Neural cell (in vitro differentiated cells): ENCODE data around the gene TTC31. TPM values are rescaled to one million over a fixed set of nuclear protein-coding genes. Genes with fewer than 3 reads are reported as not detected.
"Not testable (repeated sequence)": the region's sequence is repeated elsewhere in the genome, so short reads cannot be mapped to it uniquely, and the experiment has no call there.

Experiments
- H2AFZ ChIP-seq: fragments of 200-600, 300-800 bp; sonication (generic), shearing (Covaris generic); 2 replicates; pipeline ENCODE4 v1.6.0; 2014; ENCODE audit warnings: low read depth, mild to moderate bottlenecking, antibody characterized with exemption, low read length, moderate library complexity
- H3F3A ChIP-seq: fragments of 200-600 bp; shearing (Covaris generic); 2 replicates; pipeline ENCODE4 v1.6.1; 2016; ENCODE audit warnings: mild to moderate bottlenecking, moderate library complexity, mixed read lengths, antibody characterized with exemption, low read length; ENCODE audit not compliant: insufficient read depth, poor library complexity, severe bottlenecking
- H3K27ac ChIP-seq: fragments of 200-600, 300-800 bp; sonication (generic), shearing (Covaris generic); 2 replicates; pipeline ENCODE4 v1.5.1; 2014; ENCODE audit warnings: mild to moderate bottlenecking, low read length, moderate library complexity
- H3K27me3 ChIP-seq: fragments of 300-800, 200-600 bp; sonication (generic), shearing (Covaris generic); 2 replicates; pipeline ENCODE4 v1.6.0; 2014; ENCODE audit warnings: mild to moderate bottlenecking, low read depth, low read length, moderate library complexity; ENCODE audit not compliant: insufficient read depth
- H3K36me3 ChIP-seq: fragments of 300-800, 200-600 bp; sonication (generic), shearing (Covaris generic); 2 replicates; pipeline ENCODE4 v1.5.1; 2014; ENCODE audit warnings: mild to moderate bottlenecking, antibody characterized with exemption, low read length, moderate library complexity; ENCODE audit not compliant: insufficient read depth
- H3K4me2 ChIP-seq: fragments of 300-800, 200-600 bp; sonication (generic), shearing (Covaris generic); 2 replicates; pipeline ENCODE4 v1.6.0; 2014; ENCODE audit warnings: mild to moderate bottlenecking, low read length
- H3K4me3 ChIP-seq: fragments of 300-800, 200-600 bp; sonication (generic), shearing (Covaris generic); 2 replicates; pipeline ENCODE4 v1.5.1; 2014; ENCODE audit warnings: mild to moderate bottlenecking, low read length, moderate library complexity
- H3K79me2 ChIP-seq: fragments of 200-600 bp; shearing (Covaris generic); replicated peaks from 2 replicates; pipeline ENCODE4 v1.6.0; 2014; ENCODE audit warnings: mild to moderate bottlenecking, low read length, moderate library complexity; ENCODE audit not compliant: insufficient read depth
- H3K9ac ChIP-seq: fragments of 300-800, 200-600 bp; sonication (generic), shearing (Covaris generic); 2 replicates; pipeline ENCODE4 v1.6.1; 2016; ENCODE audit warnings: mild to moderate bottlenecking, low read length, mixed read lengths
- H3K9me2 ChIP-seq: fragments of 200-600 bp; shearing (Covaris generic); 2 replicates; pipeline ENCODE4 v1.6.1; 2016; ENCODE audit warnings: mild to moderate bottlenecking, low read length, mixed read lengths; ENCODE audit not compliant: insufficient read depth
- H3K9me3 ChIP-seq: fragments of 200-600, 300-800 bp; sonication (generic), shearing (Covaris generic); 2 replicates; pipeline ENCODE4 v1.6.1; 2016; ENCODE audit warnings: mild to moderate bottlenecking, mixed run types, low read length, moderate library complexity, mixed read lengths
- H4K20me1 ChIP-seq: fragments of 200-600 bp; shearing (Covaris generic); 2 replicates; pipeline ENCODE4 v1.6.1; 2016; ENCODE audit warnings: mild to moderate bottlenecking, mixed run types; ENCODE audit not compliant: insufficient read depth
- EP300 ChIP-seq: fragments of 450-650 bp; conservative IDR thresholded peaks from 2 replicates; pipeline ENCODE4 v1.6.1; 2014; ENCODE audit warnings: antibody characterized with exemption, mild to moderate bottlenecking, moderate library complexity; ENCODE audit not compliant: poor library complexity, severe bottlenecking
- EZH2 ChIP-seq: fragments of 200-600, 300-800 bp; shearing (Covaris generic), sonication (generic); IDR thresholded peaks from 2 replicates; pipeline ENCODE4 v1.6.1; 2014; ENCODE audit warnings: antibody characterized with exemption, low read length, borderline replicate concordance, mild to moderate bottlenecking; ENCODE audit not compliant: insufficient read depth, poor library complexity, severe bottlenecking
- MXI1 ChIP-seq: fragments of 450-650 bp; conservative IDR thresholded peaks from 2 replicates; pipeline ENCODE4 v1.6.1; 2014; ENCODE audit warnings: antibody characterized with exemption, mild to moderate bottlenecking; ENCODE audit not compliant: poor library complexity, severe bottlenecking
- POLR2AphosphoS5 ChIP-seq: IDR thresholded peaks from 2 replicates; pipeline ENCODE4 v1.6.1; 2012
- RAD21 ChIP-seq: fragments of 450-650 bp; conservative IDR thresholded peaks from 2 replicates; pipeline ENCODE4 v1.6.1; 2014; ENCODE audit warnings: antibody characterized with exemption, mild to moderate bottlenecking, moderate library complexity
- SMC3 ChIP-seq: fragments of 450-650 bp; conservative IDR thresholded peaks from 2 replicates; pipeline ENCODE4 v1.6.1; 2014; ENCODE audit warnings: antibody characterized with exemption, mild to moderate bottlenecking, moderate library complexity; ENCODE audit not compliant: poor library complexity
- TAF1 ChIP-seq: IDR thresholded peaks from 2 replicates; pipeline ENCODE4 v1.6.1; 2012; ENCODE audit warnings: low read depth
- polyA plus RNA-seq: library from polyadenylated mRNA; depleted of rRNA; stranded (reverse); fragments of >200 nt; gene quantifications from 2 replicates; pipeline ENCODE4 v1.2.3, GENCODE V29; 2014
- TF ChIP-seq, protein P1 (sequence below): IDR thresholded peaks from 2 replicates; pipeline ENCODE4 v1.6.1; 2012; ENCODE audit warnings: borderline replicate concordance
- TF ChIP-seq, protein P2 (sequence below): fragments of 450-650 bp; IDR thresholded peaks from 2 replicates; pipeline ENCODE4 v1.5.1; 2014; ENCODE audit warnings: antibody characterized with exemption, mild to moderate bottlenecking, moderate library complexity; ENCODE audit not compliant: poor library complexity, severe bottlenecking

TTC31 gene
- polyA plus RNA-seq, 1 donor from 2014 or later: 11.0 TPM

DNA sequence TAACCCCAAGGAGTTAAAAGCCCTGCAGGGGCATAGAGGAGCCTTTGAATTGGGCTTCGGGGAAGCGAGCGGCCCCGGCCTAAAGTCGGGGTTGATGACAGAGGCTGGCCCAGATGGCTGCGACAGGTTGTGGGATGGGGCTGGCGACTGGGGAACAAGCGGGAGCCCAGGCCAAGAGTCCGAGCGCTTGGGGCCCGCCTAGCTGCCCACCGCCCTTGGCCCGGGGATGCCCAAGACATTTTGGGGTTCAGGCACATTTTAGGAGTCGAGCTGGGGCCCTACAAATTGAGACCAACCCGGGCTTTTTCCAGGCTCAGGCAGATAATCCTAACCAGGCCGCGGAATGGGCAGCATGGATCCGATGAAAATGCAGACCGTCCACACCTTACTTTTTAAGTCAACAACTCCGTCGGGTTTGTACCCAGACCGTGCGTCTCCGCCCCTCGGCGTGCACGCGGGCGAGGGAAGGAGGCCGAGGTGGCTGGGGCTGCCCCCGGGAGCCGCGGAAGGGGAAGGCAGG, 41.7 kb upstream of the TTC31 start:
- H3K9me3 ChIP-seq: no peaks in the 10 kb centered on the region
- no peak for TF ChIP-seq EP300
- no peak for TF ChIP-seq SMC3
- TF ChIP-seq MXI1: no peak
- TF ChIP-seq TAF1: no peak
- no peak for TF ChIP-seq POLR2AphosphoS5
- TF ChIP-seq, protein P1, sequence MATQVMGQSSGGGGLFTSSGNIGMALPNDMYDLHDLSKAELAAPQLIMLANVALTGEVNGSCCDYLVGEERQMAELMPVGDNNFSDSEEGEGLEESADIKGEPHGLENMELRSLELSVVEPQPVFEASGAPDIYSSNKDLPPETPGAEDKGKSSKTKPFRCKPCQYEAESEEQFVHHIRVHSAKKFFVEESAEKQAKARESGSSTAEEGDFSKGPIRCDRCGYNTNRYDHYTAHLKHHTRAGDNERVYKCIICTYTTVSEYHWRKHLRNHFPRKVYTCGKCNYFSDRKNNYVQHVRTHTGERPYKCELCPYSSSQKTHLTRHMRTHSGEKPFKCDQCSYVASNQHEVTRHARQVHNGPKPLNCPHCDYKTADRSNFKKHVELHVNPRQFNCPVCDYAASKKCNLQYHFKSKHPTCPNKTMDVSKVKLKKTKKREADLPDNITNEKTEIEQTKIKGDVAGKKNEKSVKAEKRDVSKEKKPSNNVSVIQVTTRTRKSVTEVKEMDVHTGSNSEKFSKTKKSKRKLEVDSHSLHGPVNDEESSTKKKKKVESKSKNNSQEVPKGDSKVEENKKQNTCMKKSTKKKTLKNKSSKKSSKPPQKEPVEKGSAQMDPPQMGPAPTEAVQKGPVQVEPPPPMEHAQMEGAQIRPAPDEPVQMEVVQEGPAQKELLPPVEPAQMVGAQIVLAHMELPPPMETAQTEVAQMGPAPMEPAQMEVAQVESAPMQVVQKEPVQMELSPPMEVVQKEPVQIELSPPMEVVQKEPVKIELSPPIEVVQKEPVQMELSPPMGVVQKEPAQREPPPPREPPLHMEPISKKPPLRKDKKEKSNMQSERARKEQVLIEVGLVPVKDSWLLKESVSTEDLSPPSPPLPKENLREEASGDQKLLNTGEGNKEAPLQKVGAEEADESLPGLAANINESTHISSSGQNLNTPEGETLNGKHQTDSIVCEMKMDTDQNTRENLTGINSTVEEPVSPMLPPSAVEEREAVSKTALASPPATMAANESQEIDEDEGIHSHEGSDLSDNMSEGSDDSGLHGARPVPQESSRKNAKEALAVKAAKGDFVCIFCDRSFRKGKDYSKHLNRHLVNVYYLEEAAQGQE: no peak
- no peak for TF ChIP-seq EZH2
- TF ChIP-seq RAD21: no peak
- TF ChIP-seq, protein P2, sequence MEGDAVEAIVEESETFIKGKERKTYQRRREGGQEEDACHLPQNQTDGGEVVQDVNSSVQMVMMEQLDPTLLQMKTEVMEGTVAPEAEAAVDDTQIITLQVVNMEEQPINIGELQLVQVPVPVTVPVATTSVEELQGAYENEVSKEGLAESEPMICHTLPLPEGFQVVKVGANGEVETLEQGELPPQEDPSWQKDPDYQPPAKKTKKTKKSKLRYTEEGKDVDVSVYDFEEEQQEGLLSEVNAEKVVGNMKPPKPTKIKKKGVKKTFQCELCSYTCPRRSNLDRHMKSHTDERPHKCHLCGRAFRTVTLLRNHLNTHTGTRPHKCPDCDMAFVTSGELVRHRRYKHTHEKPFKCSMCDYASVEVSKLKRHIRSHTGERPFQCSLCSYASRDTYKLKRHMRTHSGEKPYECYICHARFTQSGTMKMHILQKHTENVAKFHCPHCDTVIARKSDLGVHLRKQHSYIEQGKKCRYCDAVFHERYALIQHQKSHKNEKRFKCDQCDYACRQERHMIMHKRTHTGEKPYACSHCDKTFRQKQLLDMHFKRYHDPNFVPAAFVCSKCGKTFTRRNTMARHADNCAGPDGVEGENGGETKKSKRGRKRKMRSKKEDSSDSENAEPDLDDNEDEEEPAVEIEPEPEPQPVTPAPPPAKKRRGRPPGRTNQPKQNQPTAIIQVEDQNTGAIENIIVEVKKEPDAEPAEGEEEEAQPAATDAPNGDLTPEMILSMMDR: no peak
- H3K36me3 ChIP-seq: no peaks in the 10 kb centered on the region
- H4K20me1 ChIP-seq: no peaks in the 10 kb centered on the region
- no peak overlapping the region for H2AFZ ChIP-seq
- no peak overlapping the region for H3K27ac ChIP-seq
- H3K27me3 ChIP-seq: peaks cover 29% of the 10 kb centered on the region
- H3K9me2 ChIP-seq: no peaks in the 10 kb centered on the region
- H3K9ac ChIP-seq: peak overlapping the region; percentile 45
- no peaks in the 10 kb centered on the region for H3F3A ChIP-seq
- no peak overlapping the region for H3K4me2 ChIP-seq
- peak overlapping the region; percentile 57 for H3K4me3 ChIP-seq
- no peaks in the 10 kb centered on the region for H3K79me2 ChIP-seq

DNA sequence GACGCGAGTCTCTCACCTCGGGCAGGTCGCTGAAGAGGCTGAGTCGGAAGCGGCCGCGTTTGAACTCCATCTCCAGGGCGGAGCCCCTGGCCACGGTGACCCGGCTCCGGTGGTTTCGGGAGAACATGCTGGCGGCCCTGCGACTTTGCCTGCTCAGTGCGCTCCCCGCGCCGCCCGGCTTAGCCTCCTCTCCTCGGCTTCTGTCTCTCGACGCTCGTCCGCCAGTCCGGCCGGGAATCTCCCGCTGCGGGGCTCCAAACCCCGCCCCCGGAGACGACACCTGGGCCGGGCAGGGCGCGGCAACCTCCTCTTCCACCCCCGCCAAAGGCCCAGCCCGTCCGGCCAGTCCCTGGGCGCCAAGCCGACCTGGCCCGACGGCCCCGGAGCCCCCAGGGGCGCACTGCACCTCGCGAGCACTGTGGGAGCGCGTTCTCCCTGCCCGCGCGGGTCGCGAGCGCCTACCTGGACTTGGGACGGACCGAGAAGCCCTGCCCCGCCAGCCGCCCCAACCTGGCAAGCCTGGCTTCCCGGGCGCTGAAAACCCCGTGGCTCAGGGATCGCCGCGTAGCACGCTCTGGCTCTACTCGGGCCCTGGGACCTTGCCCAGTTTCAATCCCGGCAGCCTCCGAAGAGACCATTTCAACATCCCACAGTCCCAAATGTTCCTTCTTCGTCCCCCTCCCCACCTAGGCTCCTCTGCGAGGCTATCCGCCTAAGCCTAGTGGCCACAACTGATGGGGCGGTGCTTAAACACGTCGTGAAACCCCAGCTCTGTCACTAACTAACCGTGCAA, 41.0 kb upstream of the TTC31 start, which contains the start of gene RTKN:
Gene RTKN (minus strand): TSS at position 248 of the 793 bp plus-strand sequence. CDS start 121 bp downstream, at position 127.
- Histone ChIP-seq H3K9ac (peak within 1 kb of the TSS; percentile 45), H3F3A (no peaks in the 10 kb centered on the region), H3K27me3 (peaks cover 29% of the 10 kb centered on the region), H3K4me3 (peak within 1 kb of the TSS; percentile 57), H3K9me3 (no peaks in the 10 kb centered on the region), H3K36me3 (no peaks in the 10 kb centered on the region), H4K20me1 (no peaks in the 10 kb centered on the region), H3K79me2 (no peaks in the 10 kb centered on the region), H2AFZ (peak within 1 kb of the TSS; percentile 21), H3K4me2 (no peak within 1 kb of the TSS), H3K9me2 (no peaks in the 10 kb centered on the region), H3K27ac (no peak within 1 kb of the TSS)
- TF ChIP-seq EP300: no peak
- no peak for TF ChIP-seq TAF1
- TF ChIP-seq EZH2: peak; percentile 29

DNA sequence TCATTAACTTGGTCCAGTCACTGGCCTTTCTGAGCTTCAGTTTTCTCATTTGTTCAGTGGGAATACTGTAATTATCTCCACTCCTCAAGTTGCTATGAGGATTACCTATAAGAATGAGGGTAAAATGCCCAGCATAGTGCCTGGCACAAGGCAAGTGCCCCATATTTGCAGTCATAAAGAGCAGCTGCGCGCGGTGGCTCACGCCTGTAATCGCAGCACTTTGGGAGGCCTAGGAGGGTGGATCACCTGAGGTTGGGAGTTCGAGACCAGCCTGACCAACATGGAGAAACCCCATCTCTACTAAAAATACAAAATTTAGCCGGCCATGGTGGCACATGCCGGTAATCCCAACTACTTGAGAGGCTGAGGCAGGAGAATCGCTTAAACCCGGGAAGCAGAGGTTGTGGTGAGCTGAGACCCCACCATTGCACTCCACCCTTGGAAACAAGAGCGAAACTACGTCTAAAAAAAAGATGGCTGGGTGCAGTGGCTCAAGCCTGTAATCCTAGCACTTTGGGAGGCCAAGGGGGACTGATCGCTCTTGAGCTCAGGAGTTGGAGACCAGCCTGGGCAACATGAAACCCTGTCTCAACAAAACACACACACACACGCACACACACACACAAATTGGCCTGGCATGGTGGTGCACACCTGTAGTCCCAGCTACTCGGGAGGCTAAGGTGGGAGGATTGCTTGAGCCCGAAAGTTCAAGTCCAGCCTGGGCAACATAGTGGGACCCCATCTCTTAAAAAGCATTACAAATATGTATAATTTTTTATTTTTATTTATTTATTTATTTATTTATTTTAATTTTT, 40.2 kb upstream of the TTC31 start:
- not testable (repeated sequence) for H3K9me3 ChIP-seq, H2AFZ ChIP-seq, H3K36me3 ChIP-seq, H3K9me2 ChIP-seq, H3K9ac ChIP-seq, H3K4me3 ChIP-seq, H4K20me1 ChIP-seq, H3K79me2 ChIP-seq, H3K27ac ChIP-seq, H3F3A ChIP-seq, H3K4me2 ChIP-seq
- H3K27me3 ChIP-seq: peaks cover 29% of the 10 kb centered on the region
